Measurements from ENCODE around the gene NUP133.
A peak's percentile ranks its signal among the peaks of the same experiment; 100 is the strongest.
"Not testable (repeated sequence)": the region's sequence is repeated elsewhere in the genome, so short reads cannot be mapped to it uniquely, and the experiment has no call there.

NUP133 gene

DNA sequence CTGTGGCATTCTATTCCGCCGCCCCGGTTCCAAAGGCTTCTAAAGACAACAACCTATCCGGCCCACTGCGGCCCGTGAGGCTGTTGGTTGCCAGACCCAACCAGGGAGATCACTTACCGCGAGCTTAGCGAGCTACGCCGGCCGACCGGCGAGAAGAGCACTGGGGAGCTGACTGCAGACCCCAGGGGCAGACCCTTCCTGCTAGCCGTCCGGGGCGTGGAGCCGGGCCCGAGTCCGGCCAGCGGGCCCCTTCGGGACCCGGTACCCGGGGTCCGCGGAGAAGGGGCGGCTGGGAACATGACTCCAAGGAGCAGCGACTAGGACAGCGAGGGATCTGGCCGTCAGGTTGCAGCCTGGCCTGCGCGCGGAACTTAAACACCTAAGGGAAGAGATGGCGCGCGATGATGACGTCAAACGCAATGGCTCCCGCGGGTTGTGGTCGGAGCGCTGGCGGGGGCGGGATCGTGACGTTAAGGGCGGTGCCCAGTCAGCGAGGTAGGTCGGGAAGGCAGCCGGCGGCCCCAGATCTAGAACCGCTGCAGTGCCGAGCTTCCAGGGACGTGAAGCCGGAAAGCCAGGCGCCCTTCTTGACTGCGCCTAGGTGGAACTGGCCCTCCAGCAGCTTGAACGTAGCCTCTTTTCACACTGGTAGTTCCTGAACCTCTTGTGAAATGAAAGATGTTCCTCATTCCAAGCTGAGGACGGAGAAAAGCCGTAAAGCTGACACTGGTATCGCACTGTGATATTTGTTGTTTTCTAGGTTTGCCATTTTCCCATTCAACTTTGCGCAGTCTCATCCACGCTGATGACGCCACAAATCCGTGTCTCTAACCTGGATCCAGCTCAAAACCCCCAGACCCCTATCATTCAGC is at the start of gene NUP133:
Gene NUP133 (minus strand): TSS at position 391 of the 872 bp plus-strand sequence. CDS start 92 bp downstream, at position 299.
- DNase-seq = peak; percentile 98

DNA sequence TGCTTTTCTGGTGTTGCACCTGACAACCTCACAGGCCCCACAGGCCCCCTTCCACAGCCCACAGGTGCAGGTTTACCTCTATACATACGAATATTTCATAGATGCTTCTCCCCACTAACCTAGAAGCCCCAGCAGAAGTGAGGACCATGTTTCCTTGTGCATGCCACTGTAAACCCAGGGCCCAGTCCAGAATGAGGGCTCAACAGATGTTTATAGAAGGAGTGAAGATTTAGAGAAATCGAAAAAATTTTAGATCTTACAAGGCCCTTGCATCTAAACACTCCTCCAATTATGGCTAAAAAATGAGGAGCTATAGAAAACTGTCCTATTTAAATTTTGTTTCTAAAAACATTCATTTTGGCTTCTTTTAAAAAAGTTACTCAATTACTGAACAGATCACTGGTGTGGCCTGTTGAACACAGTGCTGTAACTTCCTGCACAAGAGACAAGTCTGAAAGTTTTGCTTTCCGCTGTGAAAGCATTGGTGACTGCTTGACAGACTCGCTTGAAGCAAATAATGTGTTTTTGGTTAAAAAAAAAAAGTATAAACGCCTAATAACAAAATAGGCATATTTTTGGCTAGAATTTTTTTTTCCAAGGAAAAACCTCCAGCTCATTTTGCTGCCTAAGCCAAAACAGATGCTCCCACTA is 49.2 kb upstream of the NUP133 start:
- no peak for DNase-seq

DNA sequence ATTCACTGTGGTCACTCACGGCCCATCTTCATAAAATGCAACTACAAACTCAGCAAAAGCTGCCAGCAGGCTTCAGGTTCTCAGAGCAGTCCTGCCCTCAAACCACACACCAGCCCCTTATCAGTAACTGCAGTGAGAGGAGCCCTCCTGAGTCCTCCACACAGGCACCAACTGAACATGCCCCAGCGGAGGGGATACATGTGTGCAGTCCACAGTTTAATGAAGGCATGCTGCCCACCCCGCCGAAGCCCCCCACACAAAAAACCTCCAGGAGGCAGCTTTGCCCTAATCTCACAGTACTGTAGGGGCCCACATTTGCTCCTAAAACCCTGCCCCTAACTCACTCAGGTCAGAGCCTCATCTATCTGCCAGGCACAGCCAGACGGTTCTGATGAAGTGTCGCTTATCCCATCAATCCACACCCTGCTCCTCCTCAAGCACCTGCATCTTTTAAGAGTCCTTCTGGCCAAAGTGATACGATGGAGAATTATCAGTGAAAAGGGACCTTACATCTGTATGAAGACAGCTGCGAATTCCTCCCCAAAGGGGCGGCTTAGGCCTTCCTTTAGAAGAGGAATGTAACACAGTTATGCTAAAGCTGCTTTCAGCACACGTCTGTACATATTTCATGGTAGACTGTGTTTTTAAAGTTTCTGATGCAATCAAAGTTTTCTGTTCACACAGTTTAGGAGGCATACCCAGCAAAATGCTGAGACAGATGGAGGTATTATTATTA is 46.9 kb upstream of the NUP133 start:
- no peak for DNase-seq

DNA sequence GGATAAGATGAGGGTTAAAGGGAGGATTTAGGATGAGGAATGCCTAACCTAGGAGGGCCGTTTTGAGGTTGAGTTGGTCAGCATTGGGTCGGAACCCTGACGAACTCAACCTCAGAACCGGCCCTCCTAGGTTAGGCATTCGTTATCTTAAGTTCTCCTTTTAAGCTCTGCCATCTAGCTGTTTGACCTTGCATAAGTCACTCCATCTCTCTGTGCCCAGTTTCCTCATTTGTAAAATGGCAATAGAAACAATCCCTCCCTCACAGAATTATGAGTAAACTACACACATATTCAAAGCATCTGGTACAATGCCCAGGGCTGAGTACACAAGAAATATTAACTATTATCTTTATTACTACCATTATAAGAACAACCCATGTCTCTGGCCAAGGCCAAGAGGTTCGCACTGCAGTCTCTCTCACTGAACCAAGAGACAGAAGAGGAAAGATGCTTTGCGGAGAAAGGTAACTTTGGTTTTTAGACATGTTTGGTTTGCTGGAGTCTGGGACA is 45.5 kb upstream of the NUP133 start:
- no peak for DNase-seq

DNA sequence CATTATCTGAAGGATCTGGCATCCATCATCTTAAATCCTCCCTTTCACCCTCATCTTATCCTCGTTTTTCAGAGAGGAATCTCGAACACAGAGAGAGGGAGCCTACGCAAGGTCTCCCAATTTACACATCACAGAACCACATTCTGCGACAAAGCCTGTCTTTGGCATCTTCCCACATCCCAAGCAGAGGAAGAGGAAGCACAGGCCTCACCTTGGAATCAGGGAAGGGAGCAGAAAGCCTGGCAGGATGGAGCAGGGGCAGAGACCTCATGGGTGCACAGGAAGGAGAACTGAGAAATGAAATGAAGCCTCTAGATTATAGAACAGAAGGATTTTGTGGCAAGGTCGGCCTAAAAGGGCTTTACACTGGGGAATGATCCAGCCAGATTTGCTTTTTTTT is 44.6 kb upstream of the NUP133 start:
- DNase-seq = no peak

DNA sequence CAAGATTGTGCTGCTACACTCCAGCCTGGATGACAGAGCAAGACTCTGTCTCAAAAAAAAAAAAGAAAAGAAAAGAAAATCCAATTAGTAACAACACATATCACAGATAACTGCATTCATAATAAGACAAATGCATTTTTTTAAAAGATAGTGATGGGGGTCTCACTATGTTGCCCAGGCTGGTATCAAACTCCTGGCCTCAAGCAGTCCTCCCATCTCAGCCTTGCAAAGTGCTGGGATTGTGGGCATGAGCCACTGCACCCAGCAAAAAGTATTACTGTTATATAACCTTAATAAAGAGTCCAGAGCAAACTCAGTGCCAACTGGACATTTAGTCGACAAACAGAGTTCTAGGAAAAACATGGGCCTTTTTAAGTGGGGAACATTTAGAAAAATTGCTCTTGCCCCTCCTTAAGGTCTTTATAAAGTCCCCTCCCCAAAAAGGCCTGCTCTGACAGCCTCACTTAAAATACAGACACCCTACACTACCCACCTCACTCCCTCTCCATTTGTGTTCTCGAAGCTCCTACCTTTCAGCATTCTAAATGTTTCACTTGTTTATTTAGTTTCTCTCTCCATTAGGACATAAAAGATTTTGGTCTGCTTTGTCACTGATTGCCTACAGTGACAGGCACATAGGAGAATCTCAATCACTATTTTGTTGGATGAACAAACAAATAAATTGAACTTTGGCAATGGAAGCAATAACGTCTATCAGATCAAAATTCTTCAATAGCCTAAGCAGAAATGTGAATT is 42.8 kb upstream of the NUP133 start:
- DNase-seq = no peak

DNA sequence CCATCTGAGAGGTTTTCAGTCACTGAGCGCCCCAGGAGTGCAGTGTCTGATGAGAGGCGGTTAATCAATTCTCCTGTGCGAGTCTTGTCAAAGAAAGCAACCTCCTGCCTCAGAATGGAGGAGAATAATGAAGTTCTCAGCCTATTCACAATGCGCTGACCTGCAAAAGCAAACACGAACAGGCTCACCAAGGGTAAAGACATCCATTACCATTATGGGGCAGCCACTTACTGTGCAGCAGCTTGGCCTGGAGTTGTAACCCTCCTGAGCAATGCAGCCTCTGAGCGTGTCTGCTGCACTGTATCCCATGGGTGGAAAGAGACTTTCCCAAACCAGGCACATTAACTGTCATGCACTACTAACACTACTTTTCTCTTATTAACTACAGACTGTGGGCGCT is 39.4 kb upstream of the NUP133 start:
- no peak for DNase-seq

DNA sequence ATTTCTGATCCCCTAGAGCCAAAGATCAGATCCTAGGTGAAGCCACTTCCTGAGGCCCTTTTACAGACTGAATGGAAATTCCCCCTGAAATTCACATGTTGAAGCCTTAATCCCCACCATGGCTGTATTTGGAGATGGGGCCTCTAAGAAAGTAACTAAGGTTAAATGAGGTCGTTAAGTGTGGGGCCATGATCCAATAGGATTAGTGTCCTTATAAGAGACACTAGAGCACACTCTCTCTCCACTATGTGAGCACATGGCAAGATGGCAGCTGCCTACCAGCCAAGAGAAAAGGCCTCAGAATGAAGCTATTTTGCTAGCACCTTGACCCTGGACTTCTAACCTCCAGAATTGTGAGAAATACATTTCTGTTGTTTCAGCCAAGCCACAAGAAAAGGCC is 36.4 kb upstream of the NUP133 start:
- DNase-seq = no peak

DNA sequence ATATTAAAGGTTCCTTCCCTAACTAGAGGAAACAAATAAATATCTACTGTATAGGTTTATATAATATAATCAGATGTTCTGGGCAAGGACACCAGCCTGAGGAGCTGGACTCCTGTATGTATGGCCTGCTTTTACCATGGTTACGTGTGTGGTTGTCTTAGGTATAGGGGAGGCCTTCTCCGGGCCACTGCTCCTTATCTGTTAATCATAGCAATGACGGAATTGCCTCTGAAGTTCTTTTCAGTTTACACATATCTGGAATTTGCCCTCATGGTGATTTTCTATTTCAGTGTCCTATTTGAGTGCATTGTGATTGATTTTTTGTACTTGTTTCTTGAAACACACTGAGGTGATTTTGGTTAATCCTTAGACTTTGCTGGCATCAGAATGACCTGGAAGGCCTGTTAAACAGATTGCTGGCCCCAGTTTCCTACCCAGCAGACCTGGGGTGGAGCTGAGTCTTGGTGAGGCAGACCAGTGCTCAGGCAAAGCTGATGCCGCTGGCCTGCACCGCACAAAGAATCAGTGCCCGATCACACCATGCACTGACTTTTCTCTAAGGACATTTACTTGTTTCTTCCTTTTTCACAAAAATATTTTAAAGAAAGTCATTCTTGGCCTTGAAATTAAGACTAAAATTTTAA is 31.8 kb upstream of the NUP133 start:
- no peak for DNase-seq

DNA sequence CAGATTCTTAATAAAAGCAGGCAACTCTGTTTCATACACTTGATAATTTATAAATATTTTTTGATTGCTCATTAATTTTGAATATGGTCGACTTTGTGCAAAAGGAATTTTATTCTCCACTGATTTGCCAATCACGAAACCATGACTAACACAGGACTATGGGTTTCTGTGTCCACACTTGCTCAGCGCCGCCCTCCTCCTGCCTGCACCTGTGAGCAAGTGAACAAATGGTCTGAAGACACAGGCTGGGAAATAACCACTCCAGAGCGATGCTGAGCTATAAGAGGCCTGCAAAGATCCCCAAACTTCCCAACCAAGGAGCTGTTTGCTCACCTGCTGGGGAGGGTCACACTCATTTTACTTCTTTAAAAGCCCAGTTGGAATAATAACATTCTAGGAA is 30.8 kb upstream of the NUP133 start:
- DNase-seq = no peak

DNA sequence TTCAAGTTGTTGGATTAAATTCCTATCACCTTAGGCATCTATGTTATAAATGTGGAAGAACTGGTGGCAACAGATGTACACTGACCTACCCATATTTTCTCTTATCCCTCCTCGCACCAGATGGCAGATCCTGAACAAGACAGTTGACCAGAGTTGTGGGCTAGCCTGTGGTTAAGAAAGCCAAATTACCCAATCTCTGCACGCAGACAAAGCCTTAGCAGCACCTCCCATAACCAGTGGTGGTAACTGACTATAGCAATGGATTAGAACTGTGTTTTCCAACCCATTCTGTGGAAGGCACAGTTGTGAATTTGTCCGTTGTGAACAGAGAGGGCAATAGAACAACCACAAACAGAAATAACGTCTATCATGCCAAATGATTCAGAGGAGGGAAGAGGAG is 29.8 kb upstream of the NUP133 start:
- no peak for DNase-seq

DNA sequence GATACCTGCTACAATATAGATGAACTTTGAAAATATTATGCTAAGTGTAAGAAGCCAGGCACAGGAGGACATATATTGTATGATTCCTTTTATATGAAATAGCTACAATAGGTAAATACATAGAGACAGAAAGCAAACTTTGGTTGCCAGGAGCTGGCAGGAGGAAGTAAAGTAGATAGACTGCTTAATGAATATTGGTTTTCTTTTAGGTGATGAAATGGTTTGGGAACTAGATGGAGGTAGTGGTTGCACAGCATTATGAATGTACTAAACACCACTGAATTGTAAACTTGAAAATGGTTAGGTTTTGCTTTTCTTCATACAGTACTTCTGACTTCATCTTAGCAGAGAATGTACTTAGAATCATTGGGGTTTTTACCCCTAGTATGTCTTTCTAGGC is 28.8 kb upstream of the NUP133 start:
- no peak for DNase-seq

DNA sequence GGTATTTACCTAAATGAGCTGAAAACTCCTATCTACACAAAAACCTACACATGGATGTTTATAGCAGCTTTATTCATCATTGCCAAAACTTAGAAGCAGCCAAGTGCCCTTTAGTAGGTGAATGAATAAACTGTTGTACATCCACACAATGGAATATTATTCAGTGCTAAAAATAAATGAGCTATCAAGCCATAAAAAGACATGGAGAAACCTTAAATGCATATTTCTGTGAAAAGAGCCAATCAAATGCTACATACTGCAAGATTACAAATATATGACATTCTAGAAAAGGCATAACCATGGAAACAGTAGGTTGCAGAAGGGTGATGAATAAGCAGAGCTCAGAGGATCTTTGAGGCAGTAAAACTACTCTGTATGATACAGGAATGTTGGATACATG is 27.1 kb upstream of the NUP133 start:
- no peak for DNase-seq

DNA sequence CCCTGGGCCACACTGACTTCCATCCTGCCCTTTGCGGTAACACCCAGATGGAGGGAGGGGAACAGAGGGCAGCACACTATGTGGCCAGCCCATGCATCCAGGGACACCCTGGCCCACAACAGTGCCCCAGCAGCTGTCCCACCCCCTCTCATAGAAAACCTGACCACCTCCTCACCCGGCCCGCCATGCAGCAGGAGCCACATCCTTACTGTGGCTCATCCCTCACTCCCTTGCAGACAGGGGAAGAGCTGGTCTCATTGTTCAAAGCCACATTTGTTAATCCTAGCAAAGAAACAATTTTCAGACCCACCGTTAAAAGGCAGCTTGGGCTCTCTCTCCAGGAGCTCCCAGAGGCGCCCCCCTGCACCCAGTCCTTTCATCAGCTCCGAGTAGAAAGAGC is 23.2 kb upstream of the NUP133 start:
- DNase-seq = no peak

DNA sequence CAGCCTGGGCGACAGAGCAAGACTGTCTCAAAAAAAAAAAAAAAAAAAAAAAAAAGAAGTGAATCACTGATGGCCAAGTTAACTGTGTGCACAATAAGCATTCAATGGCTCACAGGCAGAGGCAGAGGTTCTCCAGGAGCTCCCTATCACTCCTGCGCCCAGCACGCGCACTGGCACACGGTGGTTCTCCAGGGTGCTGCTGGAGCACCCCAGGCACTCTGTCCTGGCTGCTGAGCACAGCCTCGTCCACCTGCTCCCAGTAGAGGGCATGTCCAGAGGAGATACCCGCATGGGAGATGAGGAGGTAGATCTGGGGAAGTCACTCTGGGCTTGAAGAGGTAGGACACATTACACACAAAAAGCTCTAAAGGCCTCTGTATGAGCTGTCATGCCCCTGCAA is 21.5 kb upstream of the NUP133 start:
- no peak for DNase-seq

DNA sequence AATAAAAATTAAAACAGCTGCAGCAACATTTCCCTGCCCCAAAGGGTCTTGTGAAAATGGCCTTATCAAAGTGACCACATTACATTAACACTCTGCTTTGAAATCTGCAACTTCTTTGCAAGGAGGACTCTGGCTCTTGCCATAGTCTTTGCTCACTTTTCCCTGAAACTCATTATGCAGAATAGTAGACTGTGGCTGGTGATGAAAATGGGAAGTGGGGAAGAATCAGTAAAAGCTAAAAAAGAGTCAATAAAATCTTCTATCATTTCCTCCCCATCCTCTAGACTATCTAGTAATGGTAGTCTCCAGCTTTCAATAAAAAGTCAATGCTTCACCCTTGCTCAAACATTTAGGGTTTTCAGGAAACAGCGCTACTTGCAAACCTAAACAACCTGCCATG is 18.6 kb upstream of the NUP133 start:
- DNase-seq = no peak

DNA sequence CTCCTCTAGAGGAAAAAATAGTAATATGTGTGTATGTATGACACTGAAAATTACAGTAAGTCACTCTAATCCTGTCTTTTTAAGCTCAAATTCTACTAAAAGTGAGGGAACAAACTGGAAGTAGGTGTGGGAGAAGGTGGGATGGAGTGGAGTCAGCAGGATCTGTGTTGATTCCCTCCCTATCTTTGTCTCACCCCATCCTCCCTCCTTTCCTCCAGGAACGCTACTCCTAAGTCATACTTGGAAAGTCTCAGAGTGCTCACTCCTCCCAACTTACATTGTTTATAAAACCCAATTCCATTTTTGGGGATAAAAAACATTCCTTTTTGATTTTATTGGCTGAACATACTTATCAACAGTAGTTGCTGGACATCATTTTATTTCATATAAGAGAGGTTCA is 14.9 kb upstream of the NUP133 start:
- no peak for DNase-seq

DNA sequence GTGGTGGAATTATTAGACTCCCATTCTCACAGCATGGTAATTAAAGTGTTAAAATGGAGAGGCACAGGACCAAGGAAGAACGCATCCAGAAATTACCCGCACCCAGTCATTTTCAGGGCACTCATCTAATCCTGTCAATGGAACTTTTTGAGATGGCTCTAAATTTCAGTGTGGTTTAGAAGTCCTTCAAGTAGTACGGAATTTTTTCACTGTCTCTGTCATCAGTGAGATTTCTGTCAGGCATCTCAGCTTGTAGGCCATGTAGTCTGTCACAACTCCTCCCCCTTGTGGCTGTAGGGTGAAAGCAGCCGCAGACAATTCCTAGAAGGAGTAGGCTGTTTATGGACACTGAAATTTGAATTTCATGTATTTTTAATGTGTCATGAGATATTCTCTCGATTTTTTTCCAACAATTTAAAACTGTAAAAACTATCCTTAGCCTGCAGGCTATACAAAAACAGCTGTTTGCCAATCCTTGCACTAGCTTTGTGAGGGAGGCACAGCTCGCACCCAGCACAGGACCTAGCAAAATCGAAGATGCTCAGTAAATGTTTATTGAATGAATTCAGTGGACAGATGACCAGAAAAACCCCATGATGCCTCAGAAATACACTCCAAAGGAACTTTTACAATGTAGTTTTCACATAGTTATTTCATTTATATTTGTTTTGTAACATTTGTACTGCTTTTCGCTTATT is 6.6 kb upstream of the NUP133 start:
- DNase-seq = no peak

DNA sequence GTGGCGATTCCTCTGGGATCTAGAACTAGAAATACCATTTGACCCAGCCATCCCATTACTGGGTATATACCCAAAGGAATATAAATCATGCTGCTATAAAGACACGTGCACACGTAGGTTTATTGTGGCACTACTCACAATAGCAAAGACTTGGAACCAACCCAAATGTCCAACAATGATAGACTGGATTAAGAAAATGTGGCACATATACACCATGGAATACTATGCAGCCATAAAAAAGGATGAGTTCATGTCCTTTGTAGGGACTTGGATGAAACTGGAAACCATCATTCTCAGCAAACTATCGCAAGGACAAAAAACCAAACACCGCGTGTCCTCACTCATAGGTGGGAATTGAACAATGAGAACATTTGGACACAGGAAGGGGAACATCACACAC is 3.5 kb upstream of the NUP133 start:
- not testable (repeated sequence) for DNase-seq

DNA sequence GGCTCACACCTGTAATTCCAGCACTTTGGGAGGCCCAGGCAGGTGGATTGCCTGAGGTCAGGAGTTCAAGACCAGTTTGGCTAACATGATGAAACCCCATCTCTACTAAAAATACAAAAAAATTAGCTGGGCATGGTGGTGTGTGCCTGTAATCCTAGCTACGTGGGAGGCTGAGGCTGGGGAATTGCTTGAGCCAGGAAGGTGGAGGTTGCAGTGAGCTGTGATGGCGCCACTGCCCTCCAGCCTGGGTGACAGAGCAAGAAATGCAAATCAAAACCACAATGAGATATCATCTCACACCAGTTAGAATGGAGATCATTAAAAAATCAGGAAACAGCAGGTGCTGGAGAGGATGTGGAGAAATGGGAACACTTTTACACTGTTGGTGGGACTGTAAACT is 3.1 kb upstream of the NUP133 start:
- not testable (repeated sequence) for DNase-seq

DNA sequence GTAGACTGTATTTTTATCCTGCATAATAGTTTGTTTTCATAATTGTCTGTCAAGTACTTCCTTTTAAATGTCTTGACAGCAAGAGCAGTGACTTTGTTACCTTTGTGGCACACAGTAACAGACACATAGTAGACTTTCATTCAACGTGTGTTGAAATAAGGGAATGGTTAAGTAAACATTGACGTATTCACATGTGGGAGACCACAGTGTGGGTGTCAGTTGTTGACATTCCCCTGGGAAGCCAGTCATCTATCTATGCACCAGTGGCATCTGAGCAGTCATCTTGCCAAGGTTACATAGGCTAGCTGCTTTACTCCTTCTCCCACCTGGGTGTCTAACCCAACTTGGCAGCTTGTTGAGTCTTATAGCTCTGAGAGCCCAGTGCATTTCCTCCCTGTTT is 1.4 kb upstream of the NUP133 start:
- DNase-seq = no peak
